GM19035 (cell line): Measurements from ENCODE around the gene CWF19L1.
"Not testable (repeated sequence)": the region's sequence is repeated elsewhere in the genome, so short reads cannot be mapped to it uniquely, and the experiment has no call there.

ENCODE experiments used
- ATAC-seq: cut with Tn5 transposase; IDR thresholded peaks from one replicate; pipeline ENCODE4 v1.9.1; 2021; ENCODE audit not compliant: unreplicated experiment

CWF19L1 gene

GRCh38 chr10:100267239-100268104 is at the start of gene CWF19L1:
CWF19L1 (minus strand) TSS chr10:100267638; CDS start chr10:100267593, 45 bp downstream.
- ATAC-seq, result peak; percentile 84

- ATAC-seq, result no peak
These were observed 48.2 kb upstream of the CWF19L1 start for GRCh38 chr10:100315615-100316014.

GRCh38 chr10:100311298-100311697 is 43.9 kb upstream of the CWF19L1 start:
- no peak for ATAC-seq

- no peak for ATAC-seq
These were observed 40.2 kb upstream of the CWF19L1 start for GRCh38 chr10:100307684-100308083.

GRCh38 chr10:100306861-100307260 is 39.4 kb upstream of the CWF19L1 start:
- ATAC-seq, result no peak

- no peak for ATAC-seq
These were observed 37.0 kb upstream of the CWF19L1 start for GRCh38 chr10:100304414-100304813.

- no peak for ATAC-seq
These were observed 36.4 kb upstream of the CWF19L1 start for GRCh38 chr10:100303724-100304319.

- ATAC-seq, result not testable (repeated sequence)
These were observed 33.7 kb upstream of the CWF19L1 start for GRCh38 chr10:100301123-100301522.

- ATAC-seq, result no peak
These were observed 29.8 kb upstream of the CWF19L1 start for GRCh38 chr10:100297242-100297641.

GRCh38 chr10:100293066-100293465 is 25.6 kb upstream of the CWF19L1 start:
- no peak for ATAC-seq

- ATAC-seq, result not testable (repeated sequence)
These were observed 24.9 kb upstream of the CWF19L1 start for GRCh38 chr10:100292300-100292699.

- no peak for ATAC-seq
These were observed 23.9 kb upstream of the CWF19L1 start for GRCh38 chr10:100291356-100291755.

GRCh38 chr10:100289641-100290040 is 22.2 kb upstream of the CWF19L1 start:
- ATAC-seq, result no peak

GRCh38 chr10:100288196-100288595 is 20.8 kb upstream of the CWF19L1 start:
- no peak for ATAC-seq

GRCh38 chr10:100287756-100288155 is 20.3 kb upstream of the CWF19L1 start:
- no peak for ATAC-seq

GRCh38 chr10:100286051-100287033 is 18.9 kb upstream of the CWF19L1 start, which contains the start of gene BLOC1S2:
BLOC1S2 (minus strand) TSS chr10:100286680; CDS start chr10:100286659, 21 bp downstream.
- ATAC-seq, result peak; percentile 93

- not testable (repeated sequence) for ATAC-seq
These were observed 17.9 kb upstream of the CWF19L1 start for GRCh38 chr10:100285326-100285725.

- no peak for ATAC-seq
These were observed 15.5 kb upstream of the CWF19L1 start for GRCh38 chr10:100282907-100283306.

GRCh38 chr10:100276971-100277370 is 9.5 kb upstream of the CWF19L1 start:
- ATAC-seq, result not testable (repeated sequence)

GRCh38 chr10:100265821-100266485 is 1.5 kb downstream of the CWF19L1 start:
- ATAC-seq, result no peak
